Sigmoid colon (tissue), 7 donors: ENCODE measurements around the gene BDH2. TPM values are rescaled to one million over a fixed set of nuclear protein-coding genes. Genes with fewer than 3 reads are reported as not detected.

Experiments used
- DNase-seq: peaks from one replicate; pipeline ENCODE4 v3.0.0-alpha.2; 2019
- H3K27ac ChIP-seq, 4 donors: fragments of 200-600 bp; sonication (generic); one replicate each; pipeline ENCODE4 v1.5.1; 2016 to 2019; ENCODE audit warnings: mild to moderate bottlenecking in 1 of 4
- H3K27me3 ChIP-seq, 3 donors: fragments of 200-600 bp; sonication (generic); one replicate each; pipeline ENCODE4 v1.5.1; 2019; ENCODE audit warnings: mild to moderate bottlenecking in 1 of 3
- H3K36me3 ChIP-seq, 4 donors: fragments of 200-600 bp; sonication (generic); one replicate each; pipeline ENCODE4 v1.5.1; 2016 to 2019
- H3K4me1 ChIP-seq, 4 donors: fragments of 200-600 bp; sonication (generic); one replicate each; pipeline ENCODE4 v1.5.1; 2017 to 2019
- H3K4me3 ChIP-seq, 4 donors: fragments of 200-600 bp; sonication (generic); one replicate each; pipeline ENCODE4 v1.5.1; 2017 to 2019; ENCODE audit warnings: mild to moderate bottlenecking in 2 of 4, moderate library complexity in 1 of 4
- H3K9me3 ChIP-seq, 4 donors: fragments of 200-600 bp in 3 of 4; sonication (generic) in 3 of 4; one replicate each; pipeline versions ENCODE4 v1.5.1 to v1.6.1; 2013 to 2019
- CTCF ChIP-seq, 4 experiments: fragments of 450-650 bp in 3 of 4; fragments of 200-600 bp in 1 of 4; IDR thresholded peaks; one replicate each; pipeline ENCODE4 v1.5.1; 2016 to 2019; ENCODE audit warnings: antibody characterized with exemption in 4 of 4, mild to moderate bottlenecking in 3 of 4, moderate library complexity in 2 of 4
- EP300 ChIP-seq, 4 donors: sonication (generic); formaldehyde crosslinking; IDR thresholded peaks; one replicate each; pipeline ENCODE4 v1.6.1; 2017; ENCODE audit warnings: antibody characterized with exemption in 4 of 4
- POLR2A ChIP-seq, 2 donors: fragments of 450-650 bp; IDR thresholded peaks; one replicate each; pipeline ENCODE4 v1.6.1; 2016; ENCODE audit warnings: antibody characterized with exemption in 2 of 2, mild to moderate bottlenecking in 2 of 2, moderate library complexity in 2 of 2
- POLR2AphosphoS5 ChIP-seq, 4 donors: sonication (generic); formaldehyde crosslinking; IDR thresholded peaks; one replicate each; pipeline ENCODE4 v1.6.1; 2017; ENCODE audit warnings: antibody characterized with exemption in 4 of 4
- WGBS, 2 donors: extraction: QIAGEN DNeasy Blood & Tissue Kit; methylation state at CpG; one replicate each; pipeline ENCODE4 v1.1.7; 2013; 5-methylcytosine and 5-hydroxymethylcytosine counted together
- intact Hi-C: fragments of 100-400 bp; cut with DNase I; formaldehyde crosslinking; loops from one replicate; pipeline ENCODE4 v1.15.1; 2023
- polyA plus RNA-seq, 3 donors: library from polyadenylated mRNA; stranded (reverse); fragments of 200-250 nt; gene quantifications; one replicate each; pipeline ENCODE4 v1.2.3, GENCODE V29; 2013
- total RNA-seq, 4 donors: library from RNA; depleted of rRNA; stranded (reverse); fragments of >200 nt; gene quantifications; one replicate each; pipeline ENCODE4 v1.1.0, GENCODE V29; 2016
- donor health status: healthy with polysubstance abuse.
- donor health status: Bipolar disorder and iron deficiency.
- donor health status: healthy.

The BDH2 gene
- total and polyA plus RNA-seq, 7 donors = 31.7 to 62.7 (median 50.7) TPM

DNA sequence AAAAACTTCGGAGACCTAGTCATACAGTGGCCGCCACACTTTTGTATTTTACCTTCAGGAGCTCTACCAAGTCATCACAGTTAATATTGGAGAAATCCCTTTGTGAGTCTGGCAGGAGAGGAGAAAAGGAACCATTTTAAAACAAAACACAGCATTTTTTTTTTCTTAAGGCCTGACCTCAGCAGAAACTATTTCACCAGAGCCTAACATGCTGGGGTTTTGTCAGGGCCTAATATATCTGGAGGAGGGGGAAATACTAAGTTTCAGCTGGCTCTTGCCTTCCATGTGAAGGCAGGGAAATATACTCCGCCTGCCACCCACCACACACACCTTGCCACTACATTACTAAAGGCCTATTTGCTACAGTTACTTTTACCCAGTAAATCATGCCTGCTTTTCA lies 26.5 kb upstream of the BDH2 start:
- WGBS, 2 donors = 97 to 98% methylated on average over 3 of the region's 3 CpGs
- no peak for TF ChIP-seq CTCF (IDR thresholded peaks at IDR 0.05)
- TF ChIP-seq POLR2A (IDR thresholded peaks at IDR 0.05) = no peak
- no peak for TF ChIP-seq EP300 (IDR thresholded peaks at IDR 0.05)
- TF ChIP-seq POLR2AphosphoS5 (IDR thresholded peaks at IDR 0.05) = no peak
- intact Hi-C loops = no loop called here
- Histone ChIP-seq H3K4me3 (no peak overlapping the region), H3K27me3 (no peaks in the 10 kb centered on the region), H3K9me3 (no peaks in the 10 kb centered on the region), H3K27ac (no peak overlapping the region), H3K4me1 (no peaks in the 10 kb centered on the region), H3K36me3 (no peaks in the 10 kb centered on the region)
- DNase-seq = no peak

DNA sequence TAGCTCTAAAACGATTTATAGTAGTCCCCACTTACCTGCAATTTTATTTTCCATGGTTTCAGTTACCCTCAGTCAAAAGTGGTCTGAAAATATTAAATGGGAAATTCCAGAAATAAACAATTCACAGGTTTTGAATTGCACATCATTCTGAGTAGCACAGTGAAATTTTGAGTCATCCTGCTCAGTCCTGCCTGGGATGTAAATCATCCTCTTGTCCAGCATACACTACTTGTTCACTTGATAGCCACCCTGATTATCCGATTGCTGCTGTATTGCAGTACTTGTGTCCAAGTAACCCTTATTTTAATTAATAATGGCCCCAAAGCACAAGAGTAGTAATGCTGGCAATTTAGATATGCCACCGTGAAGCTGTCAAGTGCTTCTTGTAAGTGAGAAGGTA lies 23.5 kb upstream of the BDH2 start:
- 82 to 91% methylated on average over 3 of the region's 3 CpGs for WGBS, 2 donors
- Histone ChIP-seq H3K9me3 (no peaks in the 10 kb centered on the region), H3K4me3 (no peak overlapping the region), H3K27me3 (no peaks in the 10 kb centered on the region), H3K27ac (no peak overlapping the region), H3K36me3 (no peaks in the 10 kb centered on the region), H3K4me1 (no peaks in the 10 kb centered on the region)
- no peak for DNase-seq
- intact Hi-C loops = no loop called here
- TF ChIP-seq POLR2A (IDR thresholded peaks at IDR 0.05) (no peak), CTCF (IDR thresholded peaks at IDR 0.05) (no peak), EP300 (IDR thresholded peaks at IDR 0.05) (no peak), POLR2AphosphoS5 (IDR thresholded peaks at IDR 0.05) (no peak)

DNA sequence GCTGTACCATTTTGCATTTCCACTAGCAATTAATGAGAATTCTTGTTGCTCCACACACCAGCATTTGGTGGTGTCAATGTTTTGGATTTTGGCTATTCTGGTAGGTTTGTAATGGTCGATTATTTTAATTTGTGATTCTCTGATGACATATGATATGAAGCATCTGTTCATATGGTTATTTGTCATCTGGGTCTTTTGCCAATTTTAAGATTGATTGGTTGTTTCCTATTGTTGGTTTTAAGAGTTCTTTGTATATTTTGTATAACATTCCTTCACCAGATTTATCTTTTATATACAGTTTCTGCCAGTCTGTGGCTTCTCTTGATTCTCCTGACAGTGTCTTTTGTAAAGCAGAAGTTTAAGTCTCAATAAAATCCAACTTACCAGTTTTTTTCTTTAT lies 18.5 kb upstream of the BDH2 start:
- no peak for DNase-seq
- no peaks in the 10 kb centered on the region for H3K27me3 ChIP-seq
- H3K36me3 ChIP-seq = no peaks in the 10 kb centered on the region
- intact Hi-C loops = no loop called here
- H3K4me1 ChIP-seq = no peaks in the 10 kb centered on the region
- TF ChIP-seq POLR2AphosphoS5 (IDR thresholded peaks at IDR 0.05) (no peak), CTCF (IDR thresholded peaks at IDR 0.05) (no peak), POLR2A (IDR thresholded peaks at IDR 0.05) (no peak), EP300 (IDR thresholded peaks at IDR 0.05) (no peak)
- H3K4me3 ChIP-seq = no peak overlapping the region
- no peak overlapping the region for H3K27ac ChIP-seq
- no peaks in the 10 kb centered on the region for H3K9me3 ChIP-seq
- 86 to 89% methylated on average over 1 of the region's 1 CpG for WGBS, 2 donors

- Histone ChIP-seq H3K27ac (no peak overlapping the region), H3K27me3 (no peaks in the 10 kb centered on the region), H3K9me3 (no peaks in the 10 kb centered on the region), H3K36me3 (no peaks in the 10 kb centered on the region), H3K4me3 (no peak overlapping the region), H3K4me1 (no peaks in the 10 kb centered on the region)
- TF ChIP-seq POLR2A (IDR thresholded peaks at IDR 0.05) (no peak), CTCF (IDR thresholded peaks at IDR 0.05) (no peak), EP300 (IDR thresholded peaks at IDR 0.05) (no peak)
- WGBS, 2 donors = 84 to 97% methylated on average over 4 of the region's 4 CpGs
- DNase-seq = no peak
- intact Hi-C loops = no loop called here
Observed at GRCh38 chr4:103111598-103111997, 12.0 kb upstream of the BDH2 start.

DNA sequence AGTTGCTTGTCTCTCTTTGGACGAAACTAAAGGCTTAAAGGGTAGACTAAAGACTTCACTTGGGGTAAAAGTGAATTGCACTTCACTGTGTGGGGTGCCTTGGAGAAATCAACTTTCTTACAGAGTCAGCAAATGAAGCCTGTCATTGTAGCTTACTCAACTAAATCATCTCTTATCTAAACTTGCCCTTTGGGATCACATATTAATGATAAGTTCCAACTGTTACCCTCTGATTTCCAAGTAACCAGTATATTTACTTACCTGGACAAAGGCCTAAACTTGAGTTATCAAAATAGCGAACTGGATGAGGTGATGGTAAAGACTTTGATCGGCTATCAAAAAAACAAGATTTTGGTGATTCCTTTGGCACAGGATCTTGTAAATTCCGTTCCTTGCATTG lies 8.9 kb upstream of the BDH2 start:
- Histone ChIP-seq H3K27me3 (no peaks in the 10 kb centered on the region), H3K4me1 (no peaks in the 10 kb centered on the region), H3K36me3 (no peaks in the 10 kb centered on the region), H3K4me3 (no peak overlapping the region), H3K9me3 (no peaks in the 10 kb centered on the region), H3K27ac (no peak overlapping the region)
- TF ChIP-seq POLR2A (IDR thresholded peaks at IDR 0.05) (no peak), POLR2AphosphoS5 (IDR thresholded peaks at IDR 0.05) (no peak), CTCF (IDR thresholded peaks at IDR 0.05) (no peak), EP300 (IDR thresholded peaks at IDR 0.05) (no peak)
- intact Hi-C loops = no loop called here
- DNase-seq = no peak
- 86 to 95% methylated on average over 4 of the region's 4 CpGs for WGBS, 2 donors
